SK-N-DZ (cell line): Measurements from ENCODE around the gene SURF1.
"Not testable (repeated sequence)": the region's sequence is repeated elsewhere in the genome, so short reads cannot be mapped to it uniquely, and the experiment has no call there.

Source experiments
- DNase-seq: peaks from one replicate; pipeline ENCODE4 v3.0.0-alpha.2; 2015; ENCODE audit warnings: low spot score

The SURF1 gene

DNA sequence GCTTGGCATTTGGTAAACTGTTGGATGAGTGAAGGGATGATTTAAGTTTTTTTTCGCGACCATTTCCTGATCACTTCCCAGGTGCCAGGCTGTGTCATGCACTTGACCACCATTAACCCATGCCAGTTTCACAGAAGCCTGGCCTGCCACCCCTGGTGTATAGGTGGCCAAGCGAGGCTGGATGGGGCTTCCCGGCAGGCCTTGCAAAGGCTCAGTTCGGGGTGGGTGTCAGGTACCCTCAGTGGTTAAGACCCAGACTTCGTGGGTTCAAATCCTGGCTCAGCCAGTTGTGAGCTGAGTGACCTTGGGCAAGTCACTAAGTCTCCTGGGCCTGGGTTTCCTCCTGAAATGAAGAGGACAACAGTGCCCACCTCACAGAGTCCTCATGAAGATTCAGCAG is 10.7 kb downstream of the SURF1 start:
- no peak for DNase-seq

DNA sequence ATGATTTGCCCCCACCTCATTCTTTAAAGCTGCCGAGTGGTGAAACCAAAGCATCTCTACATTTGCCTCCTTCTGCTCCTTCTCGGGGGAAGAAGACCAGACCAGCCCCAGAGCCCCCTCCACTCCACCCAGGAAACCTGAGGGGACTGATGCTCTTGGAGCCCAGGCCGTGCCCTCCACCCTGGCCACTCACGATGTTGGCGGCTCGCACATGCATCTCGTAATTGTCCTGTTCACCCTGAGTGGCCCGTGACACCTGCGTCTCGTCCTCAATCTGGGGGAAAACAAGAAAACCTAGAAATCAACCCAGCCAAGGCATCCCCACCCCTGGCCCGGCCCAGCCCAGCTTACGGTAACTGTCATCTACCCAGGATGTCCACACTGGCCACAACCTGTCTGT is 11.3 kb downstream of the SURF1 start:
- no peak for DNase-seq

DNA sequence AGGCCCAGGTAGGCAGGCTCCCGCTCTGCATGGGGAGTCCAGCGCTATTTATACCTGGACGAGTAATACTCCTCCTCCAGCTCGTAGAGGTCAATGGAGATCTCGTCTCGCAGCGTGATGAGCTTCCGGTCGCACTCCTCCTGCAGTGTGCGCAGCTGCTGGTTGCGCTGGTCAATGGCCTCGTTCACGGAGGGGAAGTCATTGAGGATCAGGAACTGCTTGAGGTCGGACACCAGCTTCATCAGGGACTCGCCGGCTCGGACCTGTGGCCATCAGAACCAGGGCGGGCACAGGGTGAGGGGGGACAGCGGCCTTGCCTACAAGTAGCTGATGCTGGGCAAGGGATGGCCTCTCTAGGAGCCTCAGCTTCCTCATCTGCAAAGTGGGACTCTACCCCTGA is 12.2 kb downstream of the SURF1 start:
- no peak for DNase-seq

- no peak for DNase-seq
These were observed 13.7 kb downstream of the SURF1 start for GRCh38 chr9:133342570-133342969.

DNA sequence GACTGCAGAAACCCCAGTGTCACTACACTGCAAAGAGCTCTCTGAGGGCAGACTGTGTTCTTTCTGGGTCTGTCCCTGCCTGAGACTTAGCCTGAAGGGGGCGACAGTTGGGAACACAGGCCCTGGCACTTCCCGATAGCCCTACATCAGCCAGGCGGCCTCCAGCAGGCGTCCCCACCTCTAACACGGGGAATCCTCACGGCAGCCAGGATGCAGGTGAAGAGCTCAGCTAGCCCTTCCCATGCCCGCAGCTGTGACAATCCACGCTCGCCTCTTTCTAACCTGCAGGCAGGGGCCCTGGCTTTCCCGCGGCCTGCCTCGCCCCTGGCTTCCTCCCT is 14.2 kb downstream of the SURF1 start:
- DNase-seq, result no peak

GRCh38 chr9:133341369-133342068 is 14.8 kb downstream of the SURF1 start:
- DNase-seq, result no peak

- DNase-seq, result no peak
These were observed 15.4 kb downstream of the SURF1 start for GRCh38 chr9:133340916-133341315.

- no peak for DNase-seq
These were observed 16.0 kb downstream of the SURF1 start for GRCh38 chr9:133340256-133340655.

GRCh38 chr9:133339641-133340040 is 16.6 kb downstream of the SURF1 start:
- DNase-seq, result no peak

DNA sequence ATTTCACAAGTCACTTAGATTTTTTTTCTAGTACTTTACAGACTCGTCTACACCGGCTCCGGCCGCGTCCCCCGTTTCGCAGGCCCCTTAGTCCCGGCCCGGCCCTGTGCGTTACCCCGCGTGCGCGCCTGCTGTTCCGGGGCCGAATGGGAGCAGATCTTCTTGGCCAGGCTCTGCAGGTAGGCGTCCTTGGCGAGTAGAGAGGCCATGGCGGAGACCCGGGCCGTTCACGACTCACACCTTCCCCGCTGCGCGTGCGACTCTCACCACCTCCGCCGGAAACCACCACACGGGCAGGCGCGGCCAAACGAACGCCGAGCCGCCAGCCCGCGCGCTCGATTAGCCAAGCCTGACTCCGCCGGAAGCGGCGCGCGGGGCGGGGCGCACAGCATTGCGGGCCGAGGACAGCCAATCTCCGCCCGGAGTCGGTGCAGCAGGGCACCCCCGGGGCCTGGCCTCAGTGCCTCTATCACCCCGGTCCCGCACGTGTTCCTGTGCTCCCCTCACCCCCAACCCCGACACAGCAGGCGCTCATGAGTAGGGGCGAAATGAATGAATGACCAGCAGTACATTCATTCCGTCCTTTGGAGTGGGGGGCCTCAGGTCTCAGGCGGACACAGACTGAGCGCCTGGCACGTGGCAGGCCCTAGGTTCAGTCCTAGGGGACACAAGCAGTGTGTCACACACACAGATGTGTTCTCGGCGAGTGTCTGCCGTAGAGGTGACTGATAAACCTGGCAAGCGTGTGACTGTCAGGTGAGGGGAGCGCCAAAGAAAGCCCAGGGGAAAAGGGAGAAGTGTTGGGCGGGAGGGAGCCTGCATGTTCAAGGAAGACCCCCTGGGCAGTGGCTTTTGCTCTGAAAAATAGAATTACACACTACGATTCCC is 20.1 kb downstream of the SURF1 start, which contains the start of gene SURF6:
Gene SURF6 (minus strand): TSS at position 265 of the 888 bp plus-strand sequence. CDS start 56 bp downstream, at position 209.
- DNase-seq, result peak; percentile 87

DNA sequence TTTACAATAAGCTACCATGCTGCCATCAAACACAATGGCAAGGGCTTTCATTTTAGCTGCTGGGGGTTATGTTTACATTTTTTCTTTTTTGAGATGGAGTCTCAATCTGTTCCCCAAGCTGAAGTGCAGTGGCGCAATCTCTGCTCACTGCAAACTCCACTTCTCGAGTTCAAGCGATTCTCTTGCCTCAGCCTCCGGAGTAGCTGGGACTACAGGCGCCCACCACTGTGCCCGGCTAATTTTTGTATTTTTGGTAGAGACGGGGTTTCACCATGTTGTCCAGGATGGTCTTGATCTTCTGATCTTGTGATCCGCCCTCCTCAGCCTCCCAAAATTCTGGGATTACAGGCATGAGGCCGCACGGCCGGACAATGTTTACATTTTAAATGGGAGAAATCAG is 21.4 kb downstream of the SURF1 start:
- not testable (repeated sequence) for DNase-seq

- DNase-seq, result no peak
These were observed 22.1 kb downstream of the SURF1 start for GRCh38 chr9:133334161-133334560.

DNA sequence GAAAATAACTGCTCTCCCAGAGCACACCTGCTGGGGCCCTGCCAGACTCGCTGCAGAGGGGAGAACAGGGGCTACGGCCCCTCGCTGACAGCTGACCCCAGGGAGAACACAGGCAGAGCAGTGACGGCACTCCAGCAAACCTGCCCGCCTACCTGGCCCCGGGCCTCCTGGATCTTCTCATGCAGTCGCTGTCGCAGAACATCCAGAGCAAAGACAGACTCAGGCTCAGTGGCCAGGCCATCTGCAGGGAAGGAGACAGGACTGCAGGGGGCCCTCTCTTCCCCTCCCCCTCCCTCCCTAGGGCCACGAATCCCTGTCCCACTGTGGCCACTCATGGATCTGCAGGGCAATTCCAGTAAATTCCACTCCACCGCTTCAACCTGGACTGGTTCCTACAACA is 22.7 kb downstream of the SURF1 start:
- no peak for DNase-seq

- DNase-seq, result no peak
These were observed 23.3 kb downstream of the SURF1 start for GRCh38 chr9:133333011-133333410.

DNA sequence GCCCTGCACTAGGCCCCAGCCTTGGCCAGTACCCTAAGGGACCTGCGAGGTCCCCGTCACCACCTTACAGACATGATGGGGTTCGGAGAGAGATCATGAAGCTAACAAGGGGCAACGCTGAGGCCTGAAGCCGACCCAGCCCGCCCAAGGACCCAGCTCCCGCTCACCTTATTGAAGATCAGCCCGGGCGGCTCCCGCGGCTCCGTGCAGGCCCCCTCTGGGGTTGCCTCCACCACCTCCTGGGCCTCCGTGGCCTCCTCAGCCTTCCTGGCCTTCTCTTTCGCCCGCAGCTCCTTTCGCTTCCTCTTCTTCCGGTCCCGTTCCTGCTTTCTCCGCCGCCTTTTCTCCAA is 23.9 kb downstream of the SURF1 start:
- no peak for DNase-seq

DNA sequence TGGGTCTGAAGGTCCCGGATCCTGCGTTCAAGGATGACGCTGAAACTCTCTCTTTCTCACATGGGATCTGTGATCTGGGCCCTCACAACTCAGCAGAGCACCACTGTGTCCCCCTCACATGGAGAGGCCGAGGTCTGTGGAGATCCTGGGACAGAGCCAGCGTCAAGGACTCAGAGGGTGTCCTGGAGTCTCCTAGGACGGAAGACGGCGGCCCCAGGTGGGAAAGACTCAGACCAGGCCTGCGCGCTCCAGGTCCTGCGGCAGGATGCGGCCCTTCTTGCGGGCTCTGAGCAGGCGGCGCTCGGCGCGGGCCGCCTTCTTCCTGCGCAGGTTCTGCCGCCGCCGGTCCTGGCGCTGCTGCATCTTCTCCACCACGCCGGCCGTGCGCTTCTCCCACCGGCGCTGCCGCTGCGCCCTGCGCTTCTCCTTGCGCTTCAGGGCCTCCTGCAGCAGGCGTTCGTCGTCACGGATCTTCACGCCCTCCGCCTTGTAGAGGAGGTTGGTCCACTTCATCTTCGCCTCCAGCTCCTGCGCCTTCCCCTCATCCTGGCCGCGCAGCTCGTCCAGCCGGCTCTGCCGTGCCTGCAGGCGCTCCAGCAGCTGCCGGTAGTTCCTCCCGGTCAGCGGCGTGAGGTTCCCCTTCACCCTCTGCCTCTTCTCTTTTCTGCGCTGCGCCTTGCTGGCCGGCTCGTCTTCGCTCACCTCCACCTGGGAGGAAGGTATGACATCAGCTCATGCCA is 24.5 kb downstream of the SURF1 start:
- no peak for DNase-seq

GRCh38 chr9:133331221-133331620 is 25.1 kb downstream of the SURF1 start:
- no peak for DNase-seq

- DNase-seq, result not testable (repeated sequence)
These were observed 26.8 kb downstream of the SURF1 start for GRCh38 chr9:133329306-133330156.

- DNase-seq, result no peak
These were observed 28.3 kb downstream of the SURF1 start for GRCh38 chr9:133327834-133328484.

DNA sequence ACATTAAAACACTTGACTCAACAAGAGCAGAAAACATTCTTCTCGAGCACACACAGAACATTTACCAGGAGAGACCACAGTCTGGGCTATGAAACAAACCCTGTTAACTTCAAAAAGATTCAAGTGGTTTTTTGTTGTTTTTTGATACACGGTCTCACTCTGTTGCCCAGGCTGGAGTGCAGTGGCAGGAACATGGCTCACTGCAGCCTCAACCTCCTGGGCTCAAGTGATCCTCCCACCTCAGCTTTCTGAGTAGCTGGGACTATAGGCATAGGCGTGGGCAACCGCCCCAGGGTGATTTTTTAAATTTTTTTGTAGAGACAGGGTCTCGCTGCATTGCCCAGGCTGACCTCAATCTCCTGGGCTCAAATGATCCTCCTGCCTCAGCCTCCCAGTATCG is 29.3 kb downstream of the SURF1 start:
- not testable (repeated sequence) for DNase-seq
